A673 (cell line): ENCODE data around the gene RPTN. TPM values are rescaled to one million over a fixed set of nuclear protein-coding genes. Genes with fewer than 3 reads are reported as not detected.

Experiments used
- BruUV-seq: library from RNA; stranded (reverse); fragments of 400-500 nt; replicated peaks from 2 replicates; lab custom pipeline; 2021; lab: Mats Ljungman, UMichigan
- CTCF ChIA-PET: fragments of 300-600 bp; sonication (Branson Sonifier 250); formaldehyde crosslinking; loops from one replicate; lab custom pipeline; 2022; ENCODE audit warnings: antibody characterized with exemption; lab: Charles Lee
- POLR2A ChIA-PET: fragments of 300-600 bp; sonication (Branson Sonifier 250); formaldehyde crosslinking; loops from one replicate; lab custom pipeline; 2022; ENCODE audit warnings: antibody characterized with exemption; ENCODE audit not compliant: low non-redundant PET; lab: Charles Lee
- DNase-seq: peaks from one replicate; pipeline ENCODE4 v3.0.0-alpha.2; 2015; ENCODE audit warnings: low spot score
- H3K27ac ChIP-seq: fragments of 200-600 bp; sonication (generic); 2 replicates; pipeline ENCODE4 v1.5.1; 2016; ENCODE audit warnings: mixed run types, low read depth, mild to moderate bottlenecking, mixed read lengths, antibody characterized with exemption, low read length; ENCODE audit not compliant: poor library complexity, severe bottlenecking
- H3K27me3 ChIP-seq: fragments of 200-600 bp; sonication (generic); replicated peaks from 2 replicates; pipeline ENCODE4 v1.6.1; 2017; ENCODE audit warnings: mixed run types, low read depth, mild to moderate bottlenecking, mixed read lengths, antibody characterized with exemption, low read length; ENCODE audit not compliant: insufficient read depth, poor library complexity
- H3K36me3 ChIP-seq: fragments of 200-600 bp; sonication (generic); 2 replicates; pipeline ENCODE4 v1.6.1; 2016; ENCODE audit warnings: mixed run types, mild to moderate bottlenecking, mixed read lengths, antibody characterized with exemption, low read length; ENCODE audit not compliant: insufficient read depth, poor library complexity, severe bottlenecking
- H3K4me1 ChIP-seq: fragments of 200-600 bp; sonication (generic); 2 replicates; pipeline ENCODE4 v1.6.1; 2017; ENCODE audit warnings: mixed run types, mild to moderate bottlenecking, mixed read lengths, antibody characterized with exemption, low read length; ENCODE audit not compliant: insufficient read depth, poor library complexity, severe bottlenecking
- H3K4me3 ChIP-seq: fragments of 200-600 bp; sonication (generic); 2 replicates; pipeline ENCODE4 v1.5.1; 2016; ENCODE audit warnings: low read depth, mixed run types, mild to moderate bottlenecking, mixed read lengths, low read length; ENCODE audit not compliant: poor library complexity, severe bottlenecking
- H3K9me3 ChIP-seq: fragments of 200-600 bp; sonication (generic); 2 replicates; pipeline ENCODE4 v1.6.1; 2016; ENCODE audit warnings: mixed run types, low read depth, mild to moderate bottlenecking, mixed read lengths, antibody characterized with exemption, low read length; ENCODE audit not compliant: poor library complexity, severe bottlenecking
- CTCF ChIP-seq: fragments of 300-800, 200-600 bp; sonication (generic); conservative IDR thresholded peaks from 2 replicates; pipeline ENCODE4 v1.5.1; 2017; ENCODE audit warnings: low read depth, mild to moderate bottlenecking, antibody characterized with exemption, low read length, moderate library complexity, mixed read lengths
- EZH2 ChIP-seq: fragments of 200-600 bp; sonication (generic); IDR thresholded peaks from 2 replicates; pipeline ENCODE4 v1.6.1; 2017; ENCODE audit warnings: borderline replicate concordance, low read depth, mild to moderate bottlenecking, mixed read lengths, antibody characterized with exemption, low read length; ENCODE audit not compliant: poor library complexity, severe bottlenecking
- intact Hi-C: fragments of 100-400 bp; cut with micrococcal nuclease; formaldehyde crosslinking; loops from one replicate; pipeline ENCODE4 v1.10.0; 2022; ENCODE audit not compliant: unreplicated experiment
- total RNA-seq: library from RNA; stranded (reverse); gene quantifications from 2 replicates; pipeline ENCODE4 v1.2.3, GENCODE V29; 2021

RPTN gene
- total RNA-seq, 1 experiment from 2014 or later, result not detected

- Histone ChIP-seq H3K27me3 (no peaks in the 10 kb centered on the region), H3K4me3 (no peak overlapping the region), H3K9me3 (no peaks in the 10 kb centered on the region), H3K4me1 (no peaks in the 10 kb centered on the region), H3K36me3 (no peaks in the 10 kb centered on the region), H3K27ac (no peak overlapping the region)
- ChIA-PET CTCF (interaction anchor here (1.2 kb wide), 1 partner anchor 129 kb away, joined by 3 read pairs; no protein-coding TSS in a partner anchor), POLR2A (interaction anchor here (0.5 kb wide), 1 partner anchor 125 kb away, joined by 3 read pairs; no protein-coding TSS in a partner anchor)
- intact Hi-C loops, result no loop called here
- no peak for DNase-seq
- BruUV-seq, result no TSS peak
- TF ChIP-seq CTCF, result peak; percentile 43
- TF ChIP-seq EZH2, result no peak
Measured at GRCh38 chr1:152182431-152182830, 23.4 kb upstream of the RPTN start.

GRCh38 chr1:152179566-152179965 is 20.5 kb upstream of the RPTN start:
- DNase-seq, result no peak
- Histone ChIP-seq H3K4me3 (no peak overlapping the region), H3K4me1 (no peaks in the 10 kb centered on the region), H3K36me3 (no peaks in the 10 kb centered on the region), H3K27ac (no peak overlapping the region), H3K27me3 (no peaks in the 10 kb centered on the region), H3K9me3 (no peaks in the 10 kb centered on the region)
- BruUV-seq, result no TSS peak
- no peak for TF ChIP-seq CTCF
- no peak for TF ChIP-seq EZH2
- CTCF ChIA-PET, result no interaction called here
- intact Hi-C loops, result no loop called here
- POLR2A ChIA-PET, result no interaction called here

GRCh38 chr1:152170287-152170905 is 11.4 kb upstream of the RPTN start:
- DNase-seq, result no peak
- intact Hi-C loops, result no loop called here
- H3K9me3 ChIP-seq, result no peaks in the 10 kb centered on the region
- no peak overlapping the region for H3K4me3 ChIP-seq
- no peaks in the 10 kb centered on the region for H3K4me1 ChIP-seq
- POLR2A ChIA-PET, result no interaction called here
- no peak for TF ChIP-seq EZH2
- no peak for TF ChIP-seq CTCF
- no TSS peak for BruUV-seq
- no peak overlapping the region for H3K27ac ChIP-seq
- CTCF ChIA-PET, result no interaction called here
- H3K27me3 ChIP-seq, result no peaks in the 10 kb centered on the region
- no peaks in the 10 kb centered on the region for H3K36me3 ChIP-seq
